Right atrium auricular region (tissue), 2 donors: ENCODE data around the gene GABPB1. TPM values are rescaled to one million over a fixed set of nuclear protein-coding genes. Genes with fewer than 3 reads are reported as not detected.

Experiments used
- DNase-seq: peaks from one replicate; pipeline ENCODE4 v3.0.0-alpha.2; 2019; ENCODE audit warnings: low spot score
- H3K27ac ChIP-seq, 2 donors: fragments of 200-600 bp; sonication (generic); 1 replicate in 1 of 2; 2 replicates in 1 of 2; pipeline ENCODE4 v1.5.1; 2016 to 2019
- H3K27me3 ChIP-seq, 2 donors: fragments of 200-600 bp; sonication (generic); one replicate each; pipeline versions ENCODE4 v1.5.1 to v1.6.0; 2017 to 2019
- H3K36me3 ChIP-seq: fragments of 200-600 bp; sonication (generic); one replicate; pipeline ENCODE4 v1.5.1; 2016
- H3K4me1 ChIP-seq, 2 donors: fragments of 200-600 bp; sonication (generic); one replicate each; pipeline versions ENCODE4 v1.5.1 to v1.6.0; 2017 to 2019
- H3K4me3 ChIP-seq, 2 donors: fragments of 200-600 bp; sonication (generic); 1 replicate in 1 of 2; 2 replicates in 1 of 2; pipeline ENCODE4 v1.5.1; 2017 to 2019; ENCODE audit warnings: mild to moderate bottlenecking in 1 of 2, moderate library complexity in 1 of 2
- H3K9me3 ChIP-seq, 2 donors: fragments of 200-600 bp; sonication (generic); one replicate each; pipeline ENCODE4 v1.5.1; 2019
- total RNA-seq, 2 donors: library from RNA; depleted of rRNA; stranded (reverse); fragments of >200 nt; gene quantifications; one replicate each; pipeline ENCODE4 v1.1.0, GENCODE V29; 2016
- TF ChIP-seq, protein P1 (sequence below), 2 donors: fragments of 200-600 bp; sonication (generic); IDR thresholded peaks; one replicate each; pipeline ENCODE4 v1.5.1; 2019; ENCODE audit warnings: antibody characterized with exemption in 2 of 2

Gene GABPB1
- total RNA-seq, 2 donors from 2014 or later = 11.5 to 13.9 TPM

DNA sequence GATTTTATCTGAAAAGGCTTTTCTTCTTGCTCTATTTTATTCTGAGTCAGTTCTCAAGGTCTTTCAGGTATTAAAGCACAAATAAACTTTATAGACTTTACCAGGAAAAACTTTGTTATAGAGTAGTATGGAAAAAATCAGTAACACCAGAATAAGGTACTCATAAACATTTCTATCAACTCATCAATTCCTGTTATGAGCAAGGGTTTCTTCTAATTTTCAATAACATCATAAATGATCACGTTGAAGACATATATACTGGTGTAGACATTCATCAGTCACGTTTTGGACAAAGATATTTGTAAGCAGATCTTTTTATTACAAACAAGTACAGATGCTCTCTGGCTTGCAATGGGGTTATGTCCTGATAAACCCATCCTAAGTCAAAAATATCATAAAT is 79.9 kb downstream of the GABPB1 start:
- no peaks in the 10 kb centered on the region for H3K36me3 ChIP-seq
- TF ChIP-seq, protein P1, sequence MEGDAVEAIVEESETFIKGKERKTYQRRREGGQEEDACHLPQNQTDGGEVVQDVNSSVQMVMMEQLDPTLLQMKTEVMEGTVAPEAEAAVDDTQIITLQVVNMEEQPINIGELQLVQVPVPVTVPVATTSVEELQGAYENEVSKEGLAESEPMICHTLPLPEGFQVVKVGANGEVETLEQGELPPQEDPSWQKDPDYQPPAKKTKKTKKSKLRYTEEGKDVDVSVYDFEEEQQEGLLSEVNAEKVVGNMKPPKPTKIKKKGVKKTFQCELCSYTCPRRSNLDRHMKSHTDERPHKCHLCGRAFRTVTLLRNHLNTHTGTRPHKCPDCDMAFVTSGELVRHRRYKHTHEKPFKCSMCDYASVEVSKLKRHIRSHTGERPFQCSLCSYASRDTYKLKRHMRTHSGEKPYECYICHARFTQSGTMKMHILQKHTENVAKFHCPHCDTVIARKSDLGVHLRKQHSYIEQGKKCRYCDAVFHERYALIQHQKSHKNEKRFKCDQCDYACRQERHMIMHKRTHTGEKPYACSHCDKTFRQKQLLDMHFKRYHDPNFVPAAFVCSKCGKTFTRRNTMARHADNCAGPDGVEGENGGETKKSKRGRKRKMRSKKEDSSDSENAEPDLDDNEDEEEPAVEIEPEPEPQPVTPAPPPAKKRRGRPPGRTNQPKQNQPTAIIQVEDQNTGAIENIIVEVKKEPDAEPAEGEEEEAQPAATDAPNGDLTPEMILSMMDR (IDR thresholded peaks at IDR 0.05) = no peak
- no peak for DNase-seq
- no peak overlapping the region for H3K27ac ChIP-seq
- no peaks in the 10 kb centered on the region for H3K27me3 ChIP-seq
- H3K4me3 ChIP-seq = no peak overlapping the region
- H3K9me3 ChIP-seq = no peaks in the 10 kb centered on the region
- H3K4me1 ChIP-seq = no peaks in the 10 kb centered on the region

DNA sequence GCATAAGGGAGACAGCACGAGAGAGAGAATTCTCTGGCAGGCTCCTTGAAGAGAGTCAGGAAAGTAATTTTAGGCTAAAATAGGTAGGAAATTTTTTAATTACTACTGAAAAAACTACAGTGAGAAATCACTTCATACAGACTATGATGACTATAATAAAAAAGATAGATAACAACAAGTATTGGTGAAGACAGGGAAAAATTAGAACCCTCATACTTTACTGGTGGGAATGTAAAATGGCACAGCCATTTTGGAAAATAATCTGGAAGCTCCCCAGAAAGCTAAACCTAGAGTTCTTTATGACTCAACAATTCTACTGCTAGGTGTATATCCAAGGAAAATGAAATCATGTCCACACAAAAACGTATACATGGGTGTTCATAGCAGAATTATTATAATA is 87.4 kb downstream of the GABPB1 start:
- no peak overlapping the region for H3K27ac ChIP-seq
- no peaks in the 10 kb centered on the region for H3K36me3 ChIP-seq
- H3K27me3 ChIP-seq = no peaks in the 10 kb centered on the region
- no peaks in the 10 kb centered on the region for H3K4me1 ChIP-seq
- H3K9me3 ChIP-seq = no peaks in the 10 kb centered on the region
- TF ChIP-seq, protein P1 (IDR thresholded peaks at IDR 0.05) = no peak
- no peak for DNase-seq
- H3K4me3 ChIP-seq = no peak overlapping the region

DNA sequence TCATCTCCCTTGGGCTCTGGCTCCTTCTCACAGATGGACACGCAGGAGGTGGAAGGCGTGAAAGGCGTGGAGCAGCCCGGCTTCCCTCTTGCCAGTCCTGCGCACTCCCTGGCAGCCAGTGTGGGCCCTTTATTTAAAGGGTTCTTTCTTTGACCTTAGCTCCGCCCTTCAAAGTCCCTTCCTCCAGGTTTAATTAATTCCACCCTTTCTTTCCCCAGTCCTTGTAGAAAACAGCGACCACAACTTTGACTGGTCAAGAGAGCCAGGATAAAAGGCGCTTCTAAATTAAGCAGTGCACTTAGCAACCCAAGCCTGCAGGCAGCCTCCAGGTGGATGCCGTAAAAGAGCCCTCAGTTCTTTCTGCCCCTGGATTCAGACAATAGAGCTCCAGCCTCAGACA is 89.4 kb downstream of the GABPB1 start, which contains the start of gene HDC:
TSS of gene HDC (minus strand) at position 107 of the 400 bp plus-strand sequence. CDS start at position 4, 103 bp downstream.
- no peak within 1 kb of the TSS for H3K27ac ChIP-seq
- no peaks in the 10 kb centered on the region for H3K4me1 ChIP-seq
- no peaks in the 10 kb centered on the region for H3K36me3 ChIP-seq
- no peaks in the 10 kb centered on the region for H3K9me3 ChIP-seq
- TF ChIP-seq, protein P1 (IDR thresholded peaks at IDR 0.05) = no peak
- no peak for DNase-seq
- H3K4me3 ChIP-seq = no peak within 1 kb of the TSS
- no peaks in the 10 kb centered on the region for H3K27me3 ChIP-seq

DNA sequence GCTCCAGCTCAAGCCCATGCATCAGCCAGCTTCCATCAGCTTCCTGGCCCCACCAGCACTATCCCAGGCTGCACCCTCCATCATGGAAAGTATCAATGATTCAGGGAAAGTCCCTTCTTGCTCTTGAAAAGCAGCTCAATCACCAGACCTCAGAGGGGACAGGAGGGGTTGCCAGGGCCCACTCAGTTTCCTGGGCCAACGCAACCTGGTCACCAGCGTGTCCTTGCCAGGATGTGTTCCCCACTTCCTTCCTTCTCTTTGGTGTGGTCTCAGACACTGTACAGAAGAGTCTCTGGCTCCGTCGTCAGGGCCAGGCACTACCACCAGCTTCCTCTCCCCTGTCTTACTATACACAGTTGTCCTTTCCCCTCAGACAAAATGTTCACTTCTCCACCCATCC is 92.5 kb downstream of the GABPB1 start:
- TF ChIP-seq, protein P1 (IDR thresholded peaks at IDR 0.05) = no peak
- DNase-seq = no peak
- no peaks in the 10 kb centered on the region for H3K27me3 ChIP-seq
- H3K4me1 ChIP-seq = no peaks in the 10 kb centered on the region
- no peak overlapping the region for H3K27ac ChIP-seq
- no peaks in the 10 kb centered on the region for H3K9me3 ChIP-seq
- H3K4me3 ChIP-seq = no peak overlapping the region
- H3K36me3 ChIP-seq = no peaks in the 10 kb centered on the region

DNA sequence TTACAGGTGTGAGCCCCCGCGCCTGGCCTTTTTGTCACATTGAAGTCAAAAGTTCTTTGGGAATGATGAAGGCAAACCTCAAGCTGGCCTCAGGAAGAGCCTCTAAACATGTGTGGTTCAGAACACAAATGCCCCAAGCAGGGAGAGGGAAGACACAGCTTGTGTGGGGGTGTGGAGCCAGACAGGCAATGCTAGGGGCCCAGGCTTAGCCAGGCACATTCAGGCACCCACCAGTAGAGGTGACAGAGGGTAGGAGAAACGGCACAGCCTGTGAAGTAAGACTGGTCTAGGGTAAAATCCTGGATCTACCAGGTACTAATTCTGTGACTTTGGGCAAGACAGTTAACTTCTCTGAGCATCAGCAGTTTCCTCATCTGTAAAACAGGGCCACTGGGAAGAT is 93.0 kb downstream of the GABPB1 start:
- TF ChIP-seq, protein P1 (IDR thresholded peaks at IDR 0.05) = no peak
- no peaks in the 10 kb centered on the region for H3K27me3 ChIP-seq
- H3K4me1 ChIP-seq = no peaks in the 10 kb centered on the region
- no peaks in the 10 kb centered on the region for H3K9me3 ChIP-seq
- H3K27ac ChIP-seq = no peak overlapping the region
- no peak overlapping the region for H3K4me3 ChIP-seq
- no peak for DNase-seq
- H3K36me3 ChIP-seq = no peaks in the 10 kb centered on the region

DNA sequence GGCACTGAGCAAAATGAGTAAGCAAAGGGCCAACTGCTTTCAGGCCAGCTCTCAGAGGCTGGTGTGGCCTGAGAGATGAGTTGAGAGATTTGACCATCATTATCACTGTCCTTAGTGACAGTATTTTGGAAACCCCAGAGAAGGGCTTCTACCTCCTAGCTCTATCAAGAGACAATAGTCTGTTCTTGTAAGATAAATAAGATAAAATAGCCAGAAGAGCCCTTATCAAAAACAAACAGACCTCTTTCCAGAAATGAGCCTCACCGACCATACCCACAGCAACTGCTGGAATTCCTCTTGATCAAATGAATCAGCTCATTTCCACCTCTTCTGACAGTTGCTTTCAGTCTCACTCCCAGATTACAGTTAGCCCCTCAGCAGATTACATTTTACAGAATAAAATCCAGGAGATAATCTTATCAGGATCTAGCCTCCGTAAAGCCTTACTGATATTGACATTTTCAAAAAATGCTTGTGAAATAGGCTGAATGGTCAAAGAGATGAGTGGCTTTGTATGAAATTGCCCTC is 94.0 kb downstream of the GABPB1 start:
- Histone ChIP-seq H3K27ac (no peak overlapping the region), H3K27me3 (no peaks in the 10 kb centered on the region), H3K4me3 (no peak overlapping the region), H3K4me1 (no peaks in the 10 kb centered on the region), H3K36me3 (no peaks in the 10 kb centered on the region), H3K9me3 (no peaks in the 10 kb centered on the region)
- TF ChIP-seq, protein P1 (IDR thresholded peaks at IDR 0.05) = no peak
- DNase-seq = no peak
